ENCODE measurements around the gene ARHGEF2. TPM values are rescaled to one million over a fixed set of nuclear protein-coding genes. Genes with fewer than 3 reads are reported as not detected.
A peak's percentile ranks its signal among the peaks of the same experiment; 100 is the strongest.

The ARHGEF2 gene
- total RNA-seq, 2 experiments from 2014 or later, result 78.8 to 133 TPM

GRCh38 chr1:155942578-155943141 lies 35.7 kb downstream of the ARHGEF2 start:
- Histone ChIP-seq H2AFZ (ENCODE audit: low read length) (no peak overlapping the region), H3K79me2 (ENCODE audit: insufficient read depth, low read depth, low read length) (no peaks in the 10 kb centered on the region), H3K4me1 (ENCODE audit: insufficient read depth, low read length, poor library complexity, severe bottlenecking) (peaks cover 90% of the 10 kb centered on the region), H3K9me2 (ENCODE audit: insufficient read depth, low read length) (no peaks in the 10 kb centered on the region), H3K27ac (ENCODE audit: low read depth, low read length, poor library complexity, severe bottlenecking) (peak overlapping the region; percentile 96), H4K20me1 (ENCODE audit: insufficient read depth, low read length) (no peaks in the 10 kb centered on the region), H3K4me3 (ENCODE audit: low read depth, low read length, poor library complexity, severe bottlenecking) (no peak overlapping the region), H3K9me3 (ENCODE audit: low read length) (no peaks in the 10 kb centered on the region), H3K36me3 (ENCODE audit: insufficient read depth, low read length) (peaks cover 13% of the 10 kb centered on the region), H3K4me2 (ENCODE audit: low read length) (peak overlapping the region; percentile 27)
- DNase-seq (ENCODE audit: low spot score), result no peak
- CTCF ChIA-PET (ENCODE audit: unreplicated experiment), result interaction anchor here (0.6 to 2.8 kb wide), 2 partner anchors 36 to 47 kb away, joined by 4 to 8 read pairs; partner anchors contain the start of gene ARHGEF2
- no peak for TF ChIP-seq EZH2phosphoT487 (IDR thresholded peaks at IDR 0.05; ENCODE audit: borderline replicate concordance, low read depth, low read length)
- TF ChIP-seq CTCF (conservative IDR thresholded peaks at IDR 0.05; ENCODE audit: low read length), result no peak
- intact Hi-C loops (cut with micrococcal nuclease; ENCODE audit: unreplicated experiment), result no loop called here
- POLR2A ChIA-PET, result interaction anchor here (1.0 to 4.3 kb wide), 3 partner anchors 12 to 40 kb away, joined by 4 to 34 read pairs (median 32); partner anchors contain the start of gene ARHGEF2
- BruUV-seq (replicated peaks), result no TSS peak

- no peak for TF ChIP-seq EZH2phosphoT487 (IDR thresholded peaks at IDR 0.05; ENCODE audit: borderline replicate concordance, low read depth, low read length)
- TF ChIP-seq CTCF (conservative IDR thresholded peaks at IDR 0.05; ENCODE audit: low read length), result no peak
- H3K4me1 ChIP-seq (ENCODE audit: insufficient read depth, low read length, poor library complexity, severe bottlenecking), result peaks cover 83% of the 10 kb centered on the region
- no peak overlapping the region for H3K4me3 ChIP-seq (ENCODE audit: low read depth, low read length, poor library complexity, severe bottlenecking)
- no peak overlapping the region for H2AFZ ChIP-seq (ENCODE audit: low read length)
- DNase-seq (ENCODE audit: low spot score), result no peak
- H3K36me3 ChIP-seq (ENCODE audit: insufficient read depth, low read length), result peaks cover 6% of the 10 kb centered on the region
- H3K9me3 ChIP-seq (ENCODE audit: low read length), result no peaks in the 10 kb centered on the region
- CTCF ChIA-PET (ENCODE audit: unreplicated experiment), result interaction anchor here (0.6 kb wide), 2 partner anchors 36 to 236 kb away, joined by 3 to 4 read pairs; partner anchors contain the start of gene ARHGEF2
- H3K27ac ChIP-seq (ENCODE audit: low read depth, low read length, poor library complexity, severe bottlenecking), result peak overlapping the region; percentile 75
- H3K9me2 ChIP-seq (ENCODE audit: insufficient read depth, low read length), result no peaks in the 10 kb centered on the region
- H4K20me1 ChIP-seq (ENCODE audit: insufficient read depth, low read length), result no peaks in the 10 kb centered on the region
- no peaks in the 10 kb centered on the region for H3K79me2 ChIP-seq (ENCODE audit: insufficient read depth, low read depth, low read length)
- peak overlapping the region; percentile 60 for H3K4me2 ChIP-seq (ENCODE audit: low read length)
- intact Hi-C loops (cut with micrococcal nuclease; ENCODE audit: unreplicated experiment), result no loop called here
- POLR2A ChIA-PET, result no interaction called here
- no TSS peak for BruUV-seq (replicated peaks)
These were observed 36.4 kb downstream of the ARHGEF2 start for GRCh38 chr1:155941845-155942531.
